Esophagus muscularis mucosa (tissue), 4 donors: ENCODE data around the gene EEF2K.

Experiments used
- EP300 ChIP-seq: sonication (generic); formaldehyde crosslinking; IDR thresholded peaks from one replicate; pipeline ENCODE4 v1.6.1; 2017; ENCODE audit warnings: antibody characterized with exemption
- POLR2A ChIP-seq: fragments of 450-650 bp; IDR thresholded peaks from one replicate; pipeline ENCODE4 v1.6.1; 2017; ENCODE audit warnings: antibody characterized with exemption, moderate library complexity, mild to moderate bottlenecking, low read depth
- POLR2AphosphoS5 ChIP-seq, 2 donors: sonication (generic); formaldehyde crosslinking; IDR thresholded peaks; one replicate each; pipeline ENCODE4 v1.6.1; 2017; ENCODE audit warnings: antibody characterized with exemption in 2 of 2
- TF ChIP-seq, protein P1 (sequence below), 3 experiments: fragments of 200-600 bp in 2 of 3; fragments of 450-650 bp in 1 of 3; sonication (generic) in 2 of 3; IDR thresholded peaks; one replicate each; pipeline ENCODE4 v1.5.1; 2017 to 2019; ENCODE audit warnings: antibody characterized with exemption in 3 of 3, mild to moderate bottlenecking in 2 of 3, moderate library complexity in 1 of 3

DNA sequence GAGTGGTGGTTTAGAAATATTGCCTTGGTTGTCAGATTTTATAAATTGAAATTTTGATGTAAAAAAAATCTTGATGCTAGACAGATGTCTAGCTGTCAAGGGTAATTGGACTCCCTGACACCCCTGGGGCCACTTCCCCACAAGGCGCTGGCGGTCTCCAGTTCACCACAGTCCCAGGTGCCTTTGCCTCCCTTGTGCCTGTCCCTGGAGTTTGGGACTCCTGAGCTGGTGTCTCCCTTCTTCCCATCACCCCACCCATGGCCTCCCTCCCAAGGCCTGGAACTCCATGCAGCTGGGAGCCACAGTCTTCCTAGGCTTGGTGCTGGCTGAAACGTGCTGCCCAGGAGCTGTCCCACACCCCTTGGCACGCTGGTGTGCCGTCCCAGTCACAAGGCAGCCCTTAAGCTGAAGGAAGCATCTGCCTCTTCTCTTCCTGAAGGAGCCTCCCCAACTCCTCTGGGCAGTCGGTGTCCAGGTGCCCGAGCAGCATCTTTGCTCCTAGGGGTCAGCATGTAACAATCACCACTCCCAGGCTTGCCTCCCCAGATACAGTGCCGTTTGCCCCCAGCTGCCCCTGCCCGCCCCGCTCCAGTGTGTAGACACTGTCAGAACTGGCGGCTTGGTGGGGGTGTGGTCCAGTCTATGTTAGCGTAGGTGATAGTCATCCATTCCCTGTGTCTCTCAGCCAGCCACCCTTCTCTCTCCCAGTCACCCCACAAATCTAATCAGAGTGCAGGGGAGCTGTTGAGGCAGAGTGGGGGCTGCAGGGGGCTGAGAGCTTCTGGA lies 117.3 kb downstream of the EEF2K start:
- TF ChIP-seq, protein P1, sequence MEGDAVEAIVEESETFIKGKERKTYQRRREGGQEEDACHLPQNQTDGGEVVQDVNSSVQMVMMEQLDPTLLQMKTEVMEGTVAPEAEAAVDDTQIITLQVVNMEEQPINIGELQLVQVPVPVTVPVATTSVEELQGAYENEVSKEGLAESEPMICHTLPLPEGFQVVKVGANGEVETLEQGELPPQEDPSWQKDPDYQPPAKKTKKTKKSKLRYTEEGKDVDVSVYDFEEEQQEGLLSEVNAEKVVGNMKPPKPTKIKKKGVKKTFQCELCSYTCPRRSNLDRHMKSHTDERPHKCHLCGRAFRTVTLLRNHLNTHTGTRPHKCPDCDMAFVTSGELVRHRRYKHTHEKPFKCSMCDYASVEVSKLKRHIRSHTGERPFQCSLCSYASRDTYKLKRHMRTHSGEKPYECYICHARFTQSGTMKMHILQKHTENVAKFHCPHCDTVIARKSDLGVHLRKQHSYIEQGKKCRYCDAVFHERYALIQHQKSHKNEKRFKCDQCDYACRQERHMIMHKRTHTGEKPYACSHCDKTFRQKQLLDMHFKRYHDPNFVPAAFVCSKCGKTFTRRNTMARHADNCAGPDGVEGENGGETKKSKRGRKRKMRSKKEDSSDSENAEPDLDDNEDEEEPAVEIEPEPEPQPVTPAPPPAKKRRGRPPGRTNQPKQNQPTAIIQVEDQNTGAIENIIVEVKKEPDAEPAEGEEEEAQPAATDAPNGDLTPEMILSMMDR (IDR thresholded peaks at IDR 0.05) = no peak
- TF ChIP-seq EP300 (no peak), POLR2A (no peak), POLR2AphosphoS5 (IDR thresholded peaks at IDR 0.05) (no peak)
